Activated naive CD8-positive, alpha-beta T cell treated with anti-CD3 and anti-CD28 coated beads, Interleukin-2, amount 50 U/mL, for 16 hours (primary cell): ENCODE results near the gene ARL11.
"Not testable (repeated sequence)": the region's sequence is repeated elsewhere in the genome, so short reads cannot be mapped to it uniquely, and the experiment has no call there.

Source experiments
- DNase-seq: peaks from one replicate; pipeline ENCODE4 v3.0.0-alpha.2; 2020; ENCODE audit warnings: low read depth, low spot score

ARL11 gene

GRCh38 chr13:49627831-49628652 is at the start of gene ARL11:
TSS of gene ARL11 (plus strand) at chr13:49628507. CDS start at chr13:49630448, 1,941 bp downstream.
- peak; percentile 6 for DNase-seq

- DNase-seq = no peak
These were observed 48.8 kb upstream of the ARL11 start for GRCh38 chr13:49579501-49579900.

- no peak for DNase-seq
These were observed 47.2 kb upstream of the ARL11 start for GRCh38 chr13:49580980-49581680.

GRCh38 chr13:49584771-49585182 is 43.5 kb upstream of the ARL11 start:
- DNase-seq = no peak

DNA sequence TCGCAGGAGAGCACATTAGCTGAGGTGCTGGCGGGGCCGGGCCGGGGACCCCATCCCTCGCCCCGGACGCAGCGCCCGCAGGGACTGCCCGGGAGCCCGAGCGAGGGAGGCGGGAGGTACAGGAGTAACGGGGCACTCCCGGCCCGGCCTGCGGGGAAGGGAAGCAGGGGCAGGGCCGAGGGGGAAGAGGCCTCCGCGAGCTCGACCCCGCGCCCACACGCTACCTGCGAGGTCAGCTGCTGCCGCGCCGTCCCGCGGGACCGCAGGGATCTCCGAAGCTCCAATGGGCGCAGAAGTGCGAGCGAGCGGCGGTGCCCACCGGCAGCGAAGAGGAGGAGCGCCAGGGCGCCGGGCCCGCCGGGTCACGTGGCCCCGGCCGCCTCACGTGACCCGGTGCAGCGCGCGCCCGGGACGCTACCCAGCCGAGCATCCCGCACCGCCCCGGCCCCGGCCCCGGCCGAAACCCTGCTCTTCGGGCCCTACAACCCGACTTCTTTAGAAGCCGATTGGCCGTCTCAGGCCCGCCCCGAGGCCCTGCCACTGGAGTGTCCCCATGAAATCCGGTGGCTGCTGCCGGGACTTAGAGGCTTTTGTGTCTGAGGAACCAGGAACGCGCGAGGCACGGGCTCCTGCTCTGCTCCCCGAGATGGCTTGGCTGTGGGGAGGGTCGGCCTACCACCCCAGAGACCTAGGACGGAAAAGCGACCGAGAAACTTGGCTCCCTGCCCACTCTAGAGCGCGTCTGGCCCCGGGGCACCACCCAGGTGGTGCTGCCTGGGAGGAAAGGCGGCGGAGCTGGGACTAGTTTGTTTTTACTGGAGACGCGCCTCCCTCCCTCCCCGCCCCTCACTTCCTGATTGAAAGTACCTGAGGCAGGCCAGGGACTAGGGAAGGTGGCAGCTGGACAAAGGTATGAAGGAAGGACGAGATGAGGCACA is 42.8 kb upstream of the ARL11 start, which contains the start of gene RCBTB1:
TSS of gene RCBTB1 (minus strand) at position 339 of the 938 bp plus-strand sequence. CDS start 18,279 bp downstream, outside the sequence.
- peak; percentile 42 for DNase-seq

GRCh38 chr13:49586717-49587116 is 41.6 kb upstream of the ARL11 start:
- DNase-seq = no peak

DNA sequence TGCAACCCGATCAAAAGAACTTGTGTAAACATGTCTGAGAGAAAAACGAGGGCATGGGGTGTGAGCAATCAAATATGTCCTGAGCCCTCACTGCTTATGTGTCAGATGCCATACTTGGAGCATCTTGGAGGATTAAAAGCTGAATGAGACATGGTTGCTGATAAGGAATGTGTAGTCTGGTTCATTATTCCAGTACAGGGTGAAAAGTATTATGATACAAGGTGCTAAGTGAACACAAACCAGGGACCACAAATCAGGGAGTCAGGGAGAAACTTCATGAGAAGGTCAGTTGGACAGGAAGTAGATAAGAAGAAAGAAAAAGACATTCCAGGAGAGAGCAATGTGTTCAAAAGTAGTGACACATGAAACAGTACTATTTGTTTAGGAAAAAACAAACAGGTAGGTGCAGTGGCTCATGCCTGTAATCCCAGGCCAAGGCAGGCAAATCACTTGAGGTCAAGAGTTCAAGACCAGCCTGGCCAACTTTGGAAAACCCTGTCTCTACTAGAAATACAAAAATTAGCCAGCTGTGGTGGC is 40.9 kb upstream of the ARL11 start:
- DNase-seq = no peak

GRCh38 chr13:49590714-49591113 is 37.6 kb upstream of the ARL11 start:
- not testable (repeated sequence) for DNase-seq

DNA sequence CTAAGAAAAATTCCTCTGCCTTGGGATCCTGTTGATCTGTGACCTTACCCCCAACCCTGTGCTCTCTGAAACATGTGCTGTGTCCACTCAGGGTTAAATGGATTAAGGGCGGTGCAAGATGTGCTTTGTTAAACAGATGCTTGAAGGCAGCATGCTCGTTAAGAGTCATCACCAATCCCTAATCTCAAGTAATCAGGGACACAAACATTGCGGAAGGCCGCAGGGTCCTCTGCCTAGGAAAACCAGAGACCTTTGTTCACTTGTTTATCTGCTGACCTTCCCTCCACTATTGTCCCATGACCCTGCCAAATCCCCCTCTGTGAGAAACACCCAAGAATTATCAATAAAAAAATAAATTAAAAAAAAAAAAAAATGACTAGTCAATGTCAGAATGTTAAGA is 34.4 kb upstream of the ARL11 start:
- not testable (repeated sequence) for DNase-seq

- no peak for DNase-seq
These were observed 33.7 kb upstream of the ARL11 start for GRCh38 chr13:49594576-49594975.

DNA sequence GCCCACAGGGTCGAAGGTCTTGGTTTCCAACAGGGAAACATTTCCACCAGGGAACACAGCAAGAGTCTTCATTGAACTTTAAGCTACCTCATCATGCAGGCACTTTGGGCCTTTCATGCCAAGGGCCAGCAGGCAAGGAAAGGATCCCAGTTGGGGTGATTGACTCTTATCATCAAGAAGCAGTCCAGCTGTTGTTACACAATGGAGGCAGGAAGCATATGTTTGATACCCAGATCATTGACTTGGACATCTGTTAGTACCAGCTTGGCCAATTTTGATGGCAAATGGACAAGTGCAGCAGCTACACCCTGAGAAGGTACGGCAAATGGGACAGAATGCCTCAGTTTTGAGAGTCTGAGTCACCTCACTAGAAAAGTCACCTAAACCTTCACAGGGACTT is 32.1 kb upstream of the ARL11 start:
- no peak for DNase-seq

GRCh38 chr13:49597043-49597641 is 31.2 kb upstream of the ARL11 start:
- no peak for DNase-seq

GRCh38 chr13:49602005-49602404 is 26.3 kb upstream of the ARL11 start:
- no peak for DNase-seq

GRCh38 chr13:49602615-49603014 is 25.7 kb upstream of the ARL11 start:
- not testable (repeated sequence) for DNase-seq

DNA sequence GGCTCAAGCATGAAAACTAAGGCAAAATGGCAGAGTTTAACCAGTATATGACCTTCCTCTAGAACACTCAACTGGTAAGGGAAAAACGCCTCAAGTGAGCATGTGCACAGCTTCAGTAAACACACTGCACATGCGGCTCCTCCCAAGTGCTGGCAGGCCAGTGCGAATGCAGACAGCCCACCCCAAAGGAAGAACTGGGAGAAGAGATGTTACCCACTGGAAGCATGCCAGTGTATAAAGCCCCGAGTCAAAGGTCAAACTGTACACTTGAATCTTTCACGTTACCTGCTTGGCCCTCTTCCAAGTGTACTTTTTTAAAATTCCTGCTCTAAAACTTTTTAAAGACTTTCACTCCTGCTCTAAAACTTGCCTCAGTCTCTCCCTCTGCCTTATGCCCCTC is 23.7 kb upstream of the ARL11 start:
- no peak for DNase-seq

DNA sequence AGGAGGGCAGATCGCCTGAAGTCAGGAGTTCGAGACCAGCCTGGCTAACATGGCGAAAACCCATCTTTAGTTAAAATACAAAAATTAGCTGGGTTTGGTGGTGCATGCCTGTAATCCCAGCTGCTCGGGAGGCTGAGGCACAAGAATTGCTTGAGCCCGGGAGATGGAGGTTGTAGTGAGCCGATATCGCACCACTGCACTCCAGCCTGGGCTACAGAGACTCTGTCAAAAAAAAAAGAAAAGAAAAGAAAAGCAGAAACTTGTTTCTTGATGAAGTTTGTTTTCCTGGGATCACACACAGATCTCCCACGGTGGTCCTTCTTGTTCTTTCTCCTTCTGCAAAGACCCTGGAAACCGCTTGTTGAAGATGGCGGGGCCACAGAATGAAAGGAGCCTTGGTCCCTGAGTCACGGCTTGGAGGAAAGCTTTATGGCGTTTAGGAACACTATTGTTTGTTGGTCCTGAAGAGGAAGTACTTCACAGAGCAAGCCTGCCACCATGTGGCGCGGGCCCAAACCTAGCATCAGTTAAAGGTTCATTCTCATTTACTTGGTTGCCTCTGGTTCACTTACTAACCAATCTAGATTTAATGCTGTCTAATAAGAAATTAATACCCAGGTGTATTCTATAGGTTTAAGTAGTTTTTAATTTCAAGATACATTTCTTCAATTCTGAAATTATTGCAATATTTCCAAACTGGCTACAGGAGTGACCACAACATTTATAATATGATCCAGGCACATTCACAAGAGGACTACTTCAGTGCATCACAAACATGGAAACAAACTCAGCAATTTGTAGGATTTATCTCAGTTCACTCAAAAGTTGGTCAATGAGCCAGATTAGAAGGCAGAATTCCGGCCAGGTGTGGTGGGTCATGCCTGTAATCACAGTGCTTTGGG is 21.3 kb upstream of the ARL11 start:
- peak; percentile 39 for DNase-seq

DNA sequence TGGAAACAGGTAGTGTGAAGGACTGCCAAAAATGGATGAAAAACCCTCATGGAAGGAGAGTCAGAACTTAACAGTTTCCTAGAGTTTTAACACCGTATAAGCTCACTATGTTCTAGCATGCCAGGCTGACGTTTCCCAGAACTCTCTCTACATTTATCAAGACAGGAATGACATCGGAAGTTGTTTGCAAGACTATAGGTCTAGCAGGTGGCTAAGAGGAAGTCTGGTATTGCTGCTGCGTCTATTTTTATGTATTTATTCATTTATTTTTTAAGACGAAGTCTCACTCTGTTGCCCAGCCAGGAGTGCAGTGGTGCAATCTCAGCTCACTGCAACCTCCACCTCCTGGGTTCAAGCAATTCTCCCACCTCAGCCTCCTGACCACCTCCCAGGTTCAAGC is 20.5 kb upstream of the ARL11 start:
- DNase-seq = no peak

- no peak for DNase-seq
These were observed 19.5 kb upstream of the ARL11 start for GRCh38 chr13:49608651-49609331.

GRCh38 chr13:49610176-49610575 is 18.1 kb upstream of the ARL11 start:
- no peak for DNase-seq
